Measurements from ENCODE around the gene COL12A1.

COL12A1 gene

GRCh38 chr6:75167851-75168250 is 38.0 kb downstream of the COL12A1 start:
- no peak for DNase-seq (ENCODE audit: low read depth)
- H3K4me3 ChIP-seq (ENCODE audit: low read depth, low read length): no peak overlapping the region
- TF ChIP-seq, protein P1, sequence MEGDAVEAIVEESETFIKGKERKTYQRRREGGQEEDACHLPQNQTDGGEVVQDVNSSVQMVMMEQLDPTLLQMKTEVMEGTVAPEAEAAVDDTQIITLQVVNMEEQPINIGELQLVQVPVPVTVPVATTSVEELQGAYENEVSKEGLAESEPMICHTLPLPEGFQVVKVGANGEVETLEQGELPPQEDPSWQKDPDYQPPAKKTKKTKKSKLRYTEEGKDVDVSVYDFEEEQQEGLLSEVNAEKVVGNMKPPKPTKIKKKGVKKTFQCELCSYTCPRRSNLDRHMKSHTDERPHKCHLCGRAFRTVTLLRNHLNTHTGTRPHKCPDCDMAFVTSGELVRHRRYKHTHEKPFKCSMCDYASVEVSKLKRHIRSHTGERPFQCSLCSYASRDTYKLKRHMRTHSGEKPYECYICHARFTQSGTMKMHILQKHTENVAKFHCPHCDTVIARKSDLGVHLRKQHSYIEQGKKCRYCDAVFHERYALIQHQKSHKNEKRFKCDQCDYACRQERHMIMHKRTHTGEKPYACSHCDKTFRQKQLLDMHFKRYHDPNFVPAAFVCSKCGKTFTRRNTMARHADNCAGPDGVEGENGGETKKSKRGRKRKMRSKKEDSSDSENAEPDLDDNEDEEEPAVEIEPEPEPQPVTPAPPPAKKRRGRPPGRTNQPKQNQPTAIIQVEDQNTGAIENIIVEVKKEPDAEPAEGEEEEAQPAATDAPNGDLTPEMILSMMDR (conservative IDR thresholded peaks at IDR 0.05; ENCODE audit: low read depth, low read length): no peak

GRCh38 chr6:75167325-75167724 is 38.5 kb downstream of the COL12A1 start:
- H3K4me3 ChIP-seq (ENCODE audit: low read depth, low read length): no peak overlapping the region
- DNase-seq (ENCODE audit: low read depth): no peak
- TF ChIP-seq, protein P1 (conservative IDR thresholded peaks at IDR 0.05; ENCODE audit: low read depth, low read length): no peak

GRCh38 chr6:75166773-75167172 is 39.1 kb downstream of the COL12A1 start:
- DNase-seq (ENCODE audit: low read depth): no peak
- TF ChIP-seq, protein P1 (conservative IDR thresholded peaks at IDR 0.05; ENCODE audit: low read depth, low read length): no peak
- no peak overlapping the region for H3K4me3 ChIP-seq (ENCODE audit: low read depth, low read length)

DNA sequence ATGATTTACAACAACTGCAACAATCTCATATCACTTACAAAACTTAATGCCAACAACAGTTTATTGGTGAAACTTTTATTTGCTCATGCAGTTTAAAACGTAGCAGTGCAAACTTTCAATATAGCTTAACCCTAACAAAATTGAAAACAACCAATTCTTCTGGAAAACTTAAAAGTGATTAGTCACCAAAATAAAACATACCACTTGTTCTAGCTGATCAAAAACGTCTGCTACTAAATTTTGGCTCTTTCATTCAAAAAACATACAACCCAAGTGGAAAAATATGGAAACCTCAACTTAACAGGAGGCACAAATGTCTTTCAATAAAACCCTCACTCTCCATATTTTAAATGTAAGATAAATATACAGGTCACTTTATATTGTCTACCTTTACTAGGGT is 39.6 kb downstream of the COL12A1 start:
- DNase-seq (ENCODE audit: low read depth): no peak
- no peak overlapping the region for H3K4me3 ChIP-seq (ENCODE audit: low read depth, low read length)
- TF ChIP-seq, protein P1 (conservative IDR thresholded peaks at IDR 0.05; ENCODE audit: low read depth, low read length): no peak

DNA sequence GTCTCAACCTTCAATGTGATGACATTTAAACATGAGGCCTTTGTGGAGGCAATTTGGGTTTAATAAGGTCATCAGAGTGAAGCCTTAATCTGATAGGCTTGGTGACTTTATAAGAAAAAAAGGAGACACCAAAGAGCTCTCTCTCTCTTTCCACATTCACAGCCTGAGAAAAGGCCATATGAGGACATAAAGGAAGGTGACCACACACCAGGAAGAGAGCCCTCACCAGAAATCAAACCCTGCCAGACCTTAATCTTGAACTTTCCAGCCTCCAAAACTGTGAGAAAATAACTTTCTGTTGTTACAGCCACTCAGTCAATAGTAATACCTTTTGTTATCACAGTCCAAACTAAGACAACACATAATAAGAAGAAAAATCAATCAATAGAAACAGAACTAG is 47.7 kb downstream of the COL12A1 start:
- TF ChIP-seq, protein P1 (conservative IDR thresholded peaks at IDR 0.05; ENCODE audit: low read depth, low read length): no peak
- peak; percentile 41 for DNase-seq (ENCODE audit: low read depth)
- no peak overlapping the region for H3K4me3 ChIP-seq (ENCODE audit: low read depth, low read length)

DNA sequence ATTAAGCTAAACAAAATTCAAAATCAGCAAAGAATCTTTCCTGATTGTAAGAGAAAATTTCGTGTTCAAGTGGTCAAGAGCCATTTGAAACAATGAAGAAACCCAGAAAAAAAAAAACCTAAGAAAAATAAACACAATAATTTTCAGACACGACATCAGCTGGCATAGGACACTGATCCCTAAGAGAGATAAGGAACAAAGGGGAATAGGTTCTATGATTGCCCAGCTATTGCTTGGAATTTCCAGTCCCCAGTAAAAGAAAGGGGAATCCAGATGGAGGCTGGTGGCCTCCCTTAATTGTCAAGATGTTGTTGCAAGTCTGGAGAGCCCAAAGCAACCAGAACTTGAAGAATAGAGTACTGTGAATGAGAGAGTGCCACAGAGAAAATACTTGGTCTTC is 48.5 kb downstream of the COL12A1 start:
- no peak overlapping the region for H3K4me3 ChIP-seq (ENCODE audit: low read depth, low read length)
- no peak for DNase-seq (ENCODE audit: low read depth)
- TF ChIP-seq, protein P1 (conservative IDR thresholded peaks at IDR 0.05; ENCODE audit: low read depth, low read length): no peak

GRCh38 chr6:75156186-75156878 is 49.5 kb downstream of the COL12A1 start:
- no peak for DNase-seq (ENCODE audit: low read depth)
- TF ChIP-seq, protein P1 (conservative IDR thresholded peaks at IDR 0.05; ENCODE audit: low read depth, low read length): no peak
- H3K4me3 ChIP-seq (ENCODE audit: low read depth, low read length): no peak overlapping the region
